K562 (cell line): Measurements from ENCODE around the gene CUTC. TPM values are rescaled to one million over a fixed set of nuclear protein-coding genes. Genes with fewer than 3 reads are reported as not detected.
A peak's percentile ranks its signal among the peaks of the same experiment; 100 is the strongest.

Source experiments
- ATF6 ChIP-seq: sonication (generic); formaldehyde crosslinking; IDR thresholded peaks from 2 replicates; pipeline ENCODE4 v1.4.0; 2020; ENCODE audit warnings: mild to moderate bottlenecking, missing genetic modification reagents
- CEBPG ChIP-seq, 3 experiments: fragments of 200-800 bp in 1 of 3; sonication (Bioruptor generic) in 1 of 3; sonication (generic) in 1 of 3; formaldehyde crosslinking in 1 of 3; IDR thresholded peaks in 2 of 3; conservative IDR thresholded peaks in 1 of 3; 2 replicates each; pipeline versions ENCODE4 v1.6.1 to v1.8.0; 2016 to 2022; ENCODE audit warnings: missing compliant biosample characterization in 2 of 3, missing genetic modification characterization in 2 of 3, mild to moderate bottlenecking in 1 of 3, missing genetic modification reagents in 1 of 3
- FOSL1 ChIP-seq: fragments of 200-800 bp; sonication (Bioruptor generic); conservative IDR thresholded peaks from 2 replicates; pipeline ENCODE4 v1.6.1; 2016; ENCODE audit warnings: missing genetic modification characterization, missing compliant biosample characterization
- NFE2L1 ChIP-seq: fragments of 450-650 bp; IDR thresholded peaks from 2 replicates; pipeline ENCODE4 v1.6.1; 2016; ENCODE audit warnings: missing genetic modification characterization, low read depth, mild to moderate bottlenecking, missing compliant biosample characterization, moderate library complexity, borderline replicate concordance
- PATZ1 ChIP-seq: fragments of 250-450 bp; sonication (Bioruptor Pico); IDR thresholded peaks from 2 replicates; pipeline ENCODE4 v1.5.0; 2020; ENCODE audit warnings: mild to moderate bottlenecking, borderline replicate concordance
- POLR2B ChIP-seq: fragments of 450-650 bp; IDR thresholded peaks from 2 replicates; pipeline ENCODE4 v1.6.1; 2018; ENCODE audit warnings: low read depth; ENCODE audit not compliant: partially characterized antibody
- REST ChIP-seq, 2 experiments: fragments of 450-650 bp; formaldehyde crosslinking in 1 of 2; IDR thresholded peaks; 2 replicates each; pipeline versions ENCODE4 v1.4.0 to v1.6.1; 2014 to 2020; ENCODE audit warnings: mild to moderate bottlenecking in 2 of 2, borderline replicate concordance in 1 of 2, low read depth in 1 of 2
- polyA plus RNA-seq, 8 experiments: library from polyadenylated mRNA; depleted of rRNA in 4 of 8; stranded (reverse) in 5 of 8; unstranded in 3 of 8; fragments of >200 nt; fragmentation: Nextera tagmentation in 2 of 8; fragmentation: Illumina TruSeq in 1 of 8; extraction: Ambion mirVana in 2 of 8; extraction: Trizol in 1 of 8; gene quantifications; 2 replicates each; pipeline versions ENCODE4 v1.2.1 to v1.2.3, GENCODE V29; 2011 to 2014; ENCODE audit warnings: inconsistent platforms in 1 of 8, missing spikeins in 1 of 8
- total RNA-seq, 7 experiments: library from RNA; depleted of rRNA in 6 of 7; stranded (reverse); fragments of >200 nt in 6 of 7; fragmentation: Illumina TruSeq in 2 of 7; extraction: Trizol in 2 of 7; gene quantifications; 2 replicates each; pipeline versions ENCODE4 v1.2.1 to v1.2.3, GENCODE V29; 2011 to 2021; ENCODE audit warnings: low replicate concordance in 1 of 7

The CUTC gene
- total and polyA plus RNA-seq, 9 of the 15 experiments (the other 6 are each of a cell fraction or from before 2014, with no cell fraction given), result 18.6 to 69.3 (median 32.3) TPM

GRCh38 chr10:99775850-99776249 is 43.8 kb downstream of the CUTC start (continued):
- TF ChIP-seq REST (IDR thresholded peaks at IDR 0.05; ENCODE audit: borderline replicate concordance) (no peak), REST (CRISPR knock-in tag; IDR thresholded peaks at IDR 0.05; ENCODE audit: low read depth) (no peak), FOSL1 (tag) (peak; percentile 98), NFE2L1 (tag) (no peak), ATF6 (no peak), CEBPG (CRISPR knock-in tag; IDR thresholded peaks at IDR 0.05) (no peak), CEBPG (tag; conservative IDR thresholded peaks at IDR 0.05 in 1 of 2, IDR thresholded peaks at IDR 0.05 in 1 of 2) (0 out of 4 replicates have a peak, but pooled peaks of 1 of the 2 experiments have one; percentile 23), POLR2B (no peak), PATZ1 (no peak)
